ENCODE results near the gene BGN.

Gene BGN

GRCh38 chrX:153538424-153538823 lies 43.6 kb downstream of the BGN start:
- Histone ChIP-seq H3K27me3 (ENCODE audit: control insufficient read depth in 1 of 2, insufficient read depth in 2 of 2, low read length in 2 of 2) (peaks cover 0 to 25% of the 10 kb centered on the region in 2 donors), H3K4me3 (ENCODE audit: low read depth in 1 of 2, low read length in 2 of 2) (no peak overlapping the region), H3K27ac (ENCODE audit: low read depth, low read length) (no peak overlapping the region), H3K9me3 (ENCODE audit: low read length) (no peaks in the 10 kb centered on the region), H3K9ac (ENCODE audit: low read length) (no peak overlapping the region), H3K36me3 (ENCODE audit: insufficient read depth, low read length) (no peaks in the 10 kb centered on the region), H3K4me1 (ENCODE audit: insufficient read depth, low read length) (no peaks in the 10 kb centered on the region)

- Histone ChIP-seq H3K27me3 (ENCODE audit: control insufficient read depth in 1 of 2, insufficient read depth in 2 of 2, low read length in 2 of 2) (peaks cover 0 to 19% of the 10 kb centered on the region in 2 donors), H3K4me3 (ENCODE audit: low read depth in 1 of 2, low read length in 2 of 2) (no peak overlapping the region), H3K9ac (ENCODE audit: low read length) (no peak overlapping the region), H3K4me1 (ENCODE audit: insufficient read depth, low read length) (no peaks in the 10 kb centered on the region), H3K9me3 (ENCODE audit: low read length) (no peaks in the 10 kb centered on the region), H3K27ac (ENCODE audit: low read depth, low read length) (no peak overlapping the region), H3K36me3 (ENCODE audit: insufficient read depth, low read length) (no peaks in the 10 kb centered on the region)
These were observed 44.6 kb downstream of the BGN start for GRCh38 chrX:153539171-153539978.

- Histone ChIP-seq H3K4me3 (ENCODE audit: low read depth in 1 of 2, low read length in 2 of 2) (no peak overlapping the region), H3K9ac (ENCODE audit: low read length) (no peak overlapping the region), H3K4me1 (ENCODE audit: insufficient read depth, low read length) (no peaks in the 10 kb centered on the region), H3K36me3 (ENCODE audit: insufficient read depth, low read length) (no peaks in the 10 kb centered on the region), H3K27ac (ENCODE audit: low read depth, low read length) (no peak overlapping the region), H3K9me3 (ENCODE audit: low read length) (no peaks in the 10 kb centered on the region), H3K27me3 (ENCODE audit: control insufficient read depth in 1 of 2, insufficient read depth in 2 of 2, low read length in 2 of 2) (peaks cover 0 to 23% of the 10 kb centered on the region in 2 donors)
These were observed 45.2 kb downstream of the BGN start for GRCh38 chrX:153539979-153540358.

GRCh38 chrX:153544727-153545126 lies 49.9 kb downstream of the BGN start:
- H3K9ac ChIP-seq (ENCODE audit: low read length): no peak overlapping the region
- no peaks in the 10 kb centered on the region for H3K4me1 ChIP-seq (ENCODE audit: insufficient read depth, low read length)
- no peak overlapping the region for H3K4me3 ChIP-seq (ENCODE audit: low read depth in 1 of 2, low read length in 2 of 2)
- H3K9me3 ChIP-seq (ENCODE audit: low read length): no peaks in the 10 kb centered on the region
- H3K27me3 ChIP-seq (ENCODE audit: control insufficient read depth in 1 of 2, insufficient read depth in 2 of 2, low read length in 2 of 2): peaks cover 0 to 30% of the 10 kb centered on the region in 2 donors
- H3K27ac ChIP-seq (ENCODE audit: low read depth, low read length): no peak overlapping the region
- no peaks in the 10 kb centered on the region for H3K36me3 ChIP-seq (ENCODE audit: insufficient read depth, low read length)

- Histone ChIP-seq H3K4me1 (ENCODE audit: insufficient read depth, low read length) (no peaks in the 10 kb centered on the region), H3K4me3 (ENCODE audit: low read depth in 1 of 2, low read length in 2 of 2) (no peak overlapping the region), H3K27me3 (ENCODE audit: control insufficient read depth in 1 of 2, insufficient read depth in 2 of 2, low read length in 2 of 2) (peaks cover 0 to 25% of the 10 kb centered on the region in 2 donors), H3K9me3 (ENCODE audit: low read length) (no peaks in the 10 kb centered on the region), H3K9ac (ENCODE audit: low read length) (no peak overlapping the region), H3K36me3 (ENCODE audit: insufficient read depth, low read length) (no peaks in the 10 kb centered on the region), H3K27ac (ENCODE audit: low read depth, low read length) (no peak overlapping the region)
These were observed 51.6 kb downstream of the BGN start for GRCh38 chrX:153546386-153546785.

GRCh38 chrX:153547195-153547594 lies 52.4 kb downstream of the BGN start:
- Histone ChIP-seq H3K4me1 (ENCODE audit: insufficient read depth, low read length) (no peaks in the 10 kb centered on the region), H3K9ac (ENCODE audit: low read length) (no peak overlapping the region), H3K9me3 (ENCODE audit: low read length) (no peaks in the 10 kb centered on the region), H3K27ac (ENCODE audit: low read depth, low read length) (no peak overlapping the region), H3K4me3 (ENCODE audit: low read depth in 1 of 2, low read length in 2 of 2) (no peak overlapping the region), H3K27me3 (ENCODE audit: control insufficient read depth in 1 of 2, insufficient read depth in 2 of 2, low read length in 2 of 2) (peaks cover 0 to 25% of the 10 kb centered on the region in 2 donors), H3K36me3 (ENCODE audit: insufficient read depth, low read length) (no peaks in the 10 kb centered on the region)

- H3K27ac ChIP-seq (ENCODE audit: low read depth, low read length): no peak overlapping the region
- H3K9ac ChIP-seq (ENCODE audit: low read length): no peak overlapping the region
- H3K27me3 ChIP-seq (ENCODE audit: control insufficient read depth in 1 of 2, insufficient read depth in 2 of 2, low read length in 2 of 2): peaks cover 0 to 34% of the 10 kb centered on the region in 2 donors
- no peaks in the 10 kb centered on the region for H3K9me3 ChIP-seq (ENCODE audit: low read length)
- H3K36me3 ChIP-seq (ENCODE audit: insufficient read depth, low read length): no peaks in the 10 kb centered on the region
- no peak overlapping the region for H3K4me3 ChIP-seq (ENCODE audit: low read depth in 1 of 2, low read length in 2 of 2)
- no peaks in the 10 kb centered on the region for H3K4me1 ChIP-seq (ENCODE audit: insufficient read depth, low read length)
These were observed 54.5 kb downstream of the BGN start for GRCh38 chrX:153549231-153549630.

GRCh38 chrX:153549807-153550206 lies 55.0 kb downstream of the BGN start:
- Histone ChIP-seq H3K4me3 (ENCODE audit: low read depth in 1 of 2, low read length in 2 of 2) (no peak overlapping the region), H3K27me3 (ENCODE audit: control insufficient read depth in 1 of 2, insufficient read depth in 2 of 2, low read length in 2 of 2) (peaks cover 0 to 37% of the 10 kb centered on the region in 2 donors), H3K9ac (ENCODE audit: low read length) (no peak overlapping the region), H3K4me1 (ENCODE audit: insufficient read depth, low read length) (no peaks in the 10 kb centered on the region), H3K27ac (ENCODE audit: low read depth, low read length) (no peak overlapping the region), H3K36me3 (ENCODE audit: insufficient read depth, low read length) (no peaks in the 10 kb centered on the region), H3K9me3 (ENCODE audit: low read length) (no peaks in the 10 kb centered on the region)

GRCh38 chrX:153551135-153551534 lies 56.4 kb downstream of the BGN start:
- H3K9me3 ChIP-seq (ENCODE audit: low read length): no peaks in the 10 kb centered on the region
- H3K9ac ChIP-seq (ENCODE audit: low read length): no peak overlapping the region
- no peak overlapping the region for H3K4me3 ChIP-seq (ENCODE audit: low read depth in 1 of 2, low read length in 2 of 2)
- H3K27me3 ChIP-seq (ENCODE audit: control insufficient read depth in 1 of 2, insufficient read depth in 2 of 2, low read length in 2 of 2): peaks cover 0 to 32% of the 10 kb centered on the region in 2 donors
- no peak overlapping the region for H3K27ac ChIP-seq (ENCODE audit: low read depth, low read length)
- no peaks in the 10 kb centered on the region for H3K36me3 ChIP-seq (ENCODE audit: insufficient read depth, low read length)
- H3K4me1 ChIP-seq (ENCODE audit: insufficient read depth, low read length): no peaks in the 10 kb centered on the region

GRCh38 chrX:153554519-153555167 lies 59.9 kb downstream of the BGN start:
- H3K9me3 ChIP-seq (ENCODE audit: low read length): no peaks in the 10 kb centered on the region

GRCh38 chrX:153556767-153557166 lies 62.0 kb downstream of the BGN start:
- H3K9me3 ChIP-seq (ENCODE audit: low read length): no peaks in the 10 kb centered on the region
- H3K27ac ChIP-seq (ENCODE audit: low read depth, low read length): no peak overlapping the region
- H3K36me3 ChIP-seq (ENCODE audit: insufficient read depth, low read length): no peaks in the 10 kb centered on the region
- H3K4me3 ChIP-seq (ENCODE audit: low read depth in 1 of 2, low read length in 2 of 2): no peak overlapping the region
- no peak overlapping the region for H3K9ac ChIP-seq (ENCODE audit: low read length)
- no peaks in the 10 kb centered on the region for H3K4me1 ChIP-seq (ENCODE audit: insufficient read depth, low read length)
- peaks cover 0 to 34% of the 10 kb centered on the region in 2 donors for H3K27me3 ChIP-seq (ENCODE audit: control insufficient read depth in 1 of 2, insufficient read depth in 2 of 2, low read length in 2 of 2)

More at GRCh38 chrX:153554519-153555167, 59.9 kb downstream of the BGN start:
- Histone ChIP-seq H3K9ac (ENCODE audit: low read length) (no peak overlapping the region), H3K27me3 (ENCODE audit: control insufficient read depth in 1 of 2, insufficient read depth in 2 of 2, low read length in 2 of 2) (peaks cover 0 to 28% of the 10 kb centered on the region in 2 donors), H3K27ac (ENCODE audit: low read depth, low read length) (no peak overlapping the region), H3K4me1 (ENCODE audit: insufficient read depth, low read length) (no peaks in the 10 kb centered on the region), H3K36me3 (ENCODE audit: insufficient read depth, low read length) (no peaks in the 10 kb centered on the region), H3K4me3 (ENCODE audit: low read depth in 1 of 2, low read length in 2 of 2) (no peak overlapping the region)
